Activated B cell treated with CpG ODN at 0.5 μM for 24 hours (primary cell): ENCODE results near the gene NEK9. TPM values are rescaled to one million over a fixed set of nuclear protein-coding genes. Genes with fewer than 3 reads are reported as not detected.

ENCODE experiments used
- ATAC-seq: fragments of 200-7000 bp; cut with Tn5 transposase; one replicate; pipeline ENCODE4 v1.10.0; 2021; ENCODE audit warnings: low read depth, mild to moderate bottlenecking, moderate library complexity
- CTCF ChIA-PET: fragments of 350-600 bp; sonication (Branson Sonifier 250); formaldehyde crosslinking; loops from one replicate; lab custom pipeline; 2021; ENCODE audit warnings: antibody characterized with exemption; lab: Charles Lee
- POLR2A ChIA-PET: fragments of 350-600 bp; sonication (Branson Sonifier 250); formaldehyde crosslinking; loops from one replicate; lab custom pipeline; 2021; ENCODE audit warnings: antibody characterized with exemption; lab: Charles Lee
- DNase-seq: peaks from one replicate; pipeline ENCODE4 v3.0.0; 2022
- H3K27ac Mint-ChIP-seq: one replicate; pipeline ENCODE4 v1.8.0; 2020; ENCODE audit warnings: mixed read lengths
- H3K27me3 Mint-ChIP-seq: one replicate; pipeline ENCODE4 v1.8.0; 2021; ENCODE audit warnings: mixed read lengths
- H3K36me3 Mint-ChIP-seq: one replicate; pipeline ENCODE4 v1.8.0; 2021; ENCODE audit warnings: low read depth, mixed read lengths
- H3K4me1 Mint-ChIP-seq: one replicate; pipeline ENCODE4 v1.8.0; 2021; ENCODE audit warnings: mixed read lengths
- H3K4me3 Mint-ChIP-seq: one replicate; pipeline ENCODE4 v1.8.0; 2020; ENCODE audit warnings: mild to moderate bottlenecking, mixed read lengths
- H3K9me3 Mint-ChIP-seq: one replicate; pipeline ENCODE4 v1.8.0; 2020; ENCODE audit warnings: mixed read lengths
- intact Hi-C: fragments of 100-400 bp; cut with micrococcal nuclease; formaldehyde crosslinking; loops from one replicate; pipeline ENCODE4 v1.15.1; 2024
- total RNA-seq: library from RNA; stranded (reverse); gene quantifications from 2 replicates; pipeline ENCODE4 v1.2.3, GENCODE V29; 2022
- TF ChIP-seq, protein P1 (sequence below): fragments of 200-600 bp; IDR thresholded peaks from one replicate; pipeline ENCODE4 v1.8.0; 2022; ENCODE audit warnings: antibody characterized with exemption, mild to moderate bottlenecking

NEK9 gene
- total RNA-seq, 1 donor from 2014 or later, result 97.7 TPM

DNA sequence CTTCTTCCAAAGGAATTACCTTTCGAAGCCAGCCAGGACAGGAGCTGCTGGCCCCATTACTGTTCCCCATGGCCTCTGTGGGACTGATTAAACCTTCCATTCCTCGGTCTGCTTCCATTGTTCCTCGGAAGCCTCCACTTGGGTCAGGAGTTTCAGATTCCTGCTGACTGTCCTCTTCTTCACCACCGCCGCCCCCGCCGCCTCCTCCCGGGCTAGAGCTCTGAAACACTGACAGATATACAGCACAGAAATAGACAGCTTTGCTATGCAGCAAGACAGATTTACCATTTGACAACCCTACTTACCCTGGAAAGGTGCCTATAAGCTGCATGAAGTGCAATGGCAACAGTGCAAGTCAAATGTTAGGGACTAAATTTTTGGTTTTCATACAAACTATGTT, 35.6 kb downstream of the NEK9 start:
- CTCF ChIA-PET, result interaction anchor here (1.0 to 5.7 kb wide), 2 partner anchors 185 to 231 kb away, joined by 3 to 111 read pairs; no protein-coding TSS in a partner anchor
- no peak overlapping the region for H3K27ac Mint-ChIP-seq

DNA sequence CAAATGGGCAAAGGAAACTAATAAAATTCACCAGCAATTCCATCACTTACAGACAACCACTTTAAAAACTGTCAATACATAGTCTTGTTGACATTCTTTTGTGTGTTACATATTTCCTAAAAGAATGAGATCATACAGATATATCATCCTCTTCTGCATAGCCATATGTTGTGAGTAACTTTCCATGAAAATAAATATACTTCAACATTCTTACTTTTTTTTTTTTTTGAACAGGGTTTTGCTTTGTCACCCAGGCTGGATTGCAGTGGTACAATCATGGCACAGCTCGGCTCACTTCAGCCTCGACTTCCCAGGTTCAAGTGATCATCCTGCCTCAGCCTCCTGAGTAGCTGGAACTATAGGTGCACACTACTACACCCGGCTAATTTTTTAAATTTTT, 36.5 kb downstream of the NEK9 start:
- ChIA-PET CTCF (interaction anchor here (1.0 to 5.7 kb wide), 2 partner anchors 184 to 230 kb away, joined by 3 to 111 read pairs; no protein-coding TSS in a partner anchor), POLR2A (no interaction called here)
- Mint-ChIP-seq H3K27me3 (no peaks in the 10 kb centered on the region), H3K4me1 (peaks cover 3% of the 10 kb centered on the region), H3K36me3 (peaks cover 74% of the 10 kb centered on the region), H3K9me3 (no peaks in the 10 kb centered on the region), H3K4me3 (no peak overlapping the region), H3K27ac (no peak overlapping the region)
- DNase-seq (no peak), ATAC-seq (no peak)
- intact Hi-C loops, result no loop called here
- TF ChIP-seq, protein P1, sequence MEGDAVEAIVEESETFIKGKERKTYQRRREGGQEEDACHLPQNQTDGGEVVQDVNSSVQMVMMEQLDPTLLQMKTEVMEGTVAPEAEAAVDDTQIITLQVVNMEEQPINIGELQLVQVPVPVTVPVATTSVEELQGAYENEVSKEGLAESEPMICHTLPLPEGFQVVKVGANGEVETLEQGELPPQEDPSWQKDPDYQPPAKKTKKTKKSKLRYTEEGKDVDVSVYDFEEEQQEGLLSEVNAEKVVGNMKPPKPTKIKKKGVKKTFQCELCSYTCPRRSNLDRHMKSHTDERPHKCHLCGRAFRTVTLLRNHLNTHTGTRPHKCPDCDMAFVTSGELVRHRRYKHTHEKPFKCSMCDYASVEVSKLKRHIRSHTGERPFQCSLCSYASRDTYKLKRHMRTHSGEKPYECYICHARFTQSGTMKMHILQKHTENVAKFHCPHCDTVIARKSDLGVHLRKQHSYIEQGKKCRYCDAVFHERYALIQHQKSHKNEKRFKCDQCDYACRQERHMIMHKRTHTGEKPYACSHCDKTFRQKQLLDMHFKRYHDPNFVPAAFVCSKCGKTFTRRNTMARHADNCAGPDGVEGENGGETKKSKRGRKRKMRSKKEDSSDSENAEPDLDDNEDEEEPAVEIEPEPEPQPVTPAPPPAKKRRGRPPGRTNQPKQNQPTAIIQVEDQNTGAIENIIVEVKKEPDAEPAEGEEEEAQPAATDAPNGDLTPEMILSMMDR, result no peak

More for the DNA sequence above, 35.6 kb downstream of the NEK9 start:
- DNase-seq (no peak), ATAC-seq (no peak)
- no peak overlapping the region for H3K4me3 Mint-ChIP-seq
- H3K9me3 Mint-ChIP-seq, result no peaks in the 10 kb centered on the region
- intact Hi-C loops, result no loop called here
- no peaks in the 10 kb centered on the region for H3K27me3 Mint-ChIP-seq
- POLR2A ChIA-PET, result no interaction called here
- peaks cover 75% of the 10 kb centered on the region for H3K36me3 Mint-ChIP-seq
- TF ChIP-seq, protein P1, result no peak
- peaks cover 9% of the 10 kb centered on the region for H3K4me1 Mint-ChIP-seq

DNA sequence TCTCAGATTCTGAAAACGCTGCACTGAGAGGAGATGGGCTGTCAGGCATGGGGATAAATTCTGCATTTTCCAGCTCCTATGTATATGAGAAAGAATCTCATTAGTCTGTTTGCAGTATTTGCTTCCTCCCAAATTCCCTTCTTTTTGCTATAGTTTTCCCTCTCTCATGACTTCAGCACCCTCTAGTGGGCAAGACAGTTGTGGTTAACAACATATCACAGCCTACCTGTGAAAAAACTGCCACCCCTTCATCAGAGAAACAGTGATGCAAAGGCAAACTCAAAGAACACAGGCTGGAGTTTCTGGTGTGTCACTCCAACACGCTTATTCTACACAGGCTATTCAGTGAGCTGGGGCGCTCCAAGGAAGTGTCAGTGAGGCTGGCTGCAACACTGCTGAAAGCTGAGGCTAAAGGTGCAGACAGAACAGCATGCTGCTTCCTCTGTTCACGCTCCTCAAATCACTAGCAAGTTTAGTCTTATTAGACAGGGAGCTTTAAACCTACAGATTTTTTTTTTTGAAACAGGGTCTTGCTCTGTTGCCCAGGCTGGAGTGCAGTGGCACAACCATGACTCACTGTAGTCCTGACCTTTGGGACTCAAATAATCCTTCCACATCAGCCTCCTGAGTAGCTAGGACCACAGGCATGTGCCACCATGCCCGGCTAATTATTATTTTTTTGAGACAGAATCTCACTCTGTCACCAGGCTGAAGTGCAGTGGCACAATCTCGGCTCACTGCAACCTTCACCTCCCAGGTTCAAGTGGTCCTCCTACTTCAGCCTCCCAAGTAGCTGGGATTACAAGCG, 38.1 kb downstream of the NEK9 start:
- H3K9me3 Mint-ChIP-seq, result no peaks in the 10 kb centered on the region
- H3K4me3 Mint-ChIP-seq, result no peak overlapping the region
- ChIA-PET CTCF (interaction anchor here (0.7 to 5.7 kb wide), 30 partner anchors 10 to 480 kb away, joined by 3 to 111 read pairs (median 4); partner anchors contain the start of genes MLH3 and RPS6KL1), POLR2A (interaction anchor here (0.6 to 0.7 kb wide), 3 partner anchors 228 to 256 kb away, joined by 3 to 4 read pairs (median 3); no protein-coding TSS in a partner anchor)
- intact Hi-C loops, result loop anchor here (1.0 kb wide), 5 partner anchors 142 to 479 kb away; no protein-coding TSS in a partner anchor
- DNase-seq (no peak), ATAC-seq (peak; percentile 37)
- peaks cover 75% of the 10 kb centered on the region for H3K36me3 Mint-ChIP-seq
- no peaks in the 10 kb centered on the region for H3K4me1 Mint-ChIP-seq
- H3K27me3 Mint-ChIP-seq, result no peaks in the 10 kb centered on the region
- H3K27ac Mint-ChIP-seq, result no peak overlapping the region
- TF ChIP-seq, protein P1, result peak; percentile 72

DNA sequence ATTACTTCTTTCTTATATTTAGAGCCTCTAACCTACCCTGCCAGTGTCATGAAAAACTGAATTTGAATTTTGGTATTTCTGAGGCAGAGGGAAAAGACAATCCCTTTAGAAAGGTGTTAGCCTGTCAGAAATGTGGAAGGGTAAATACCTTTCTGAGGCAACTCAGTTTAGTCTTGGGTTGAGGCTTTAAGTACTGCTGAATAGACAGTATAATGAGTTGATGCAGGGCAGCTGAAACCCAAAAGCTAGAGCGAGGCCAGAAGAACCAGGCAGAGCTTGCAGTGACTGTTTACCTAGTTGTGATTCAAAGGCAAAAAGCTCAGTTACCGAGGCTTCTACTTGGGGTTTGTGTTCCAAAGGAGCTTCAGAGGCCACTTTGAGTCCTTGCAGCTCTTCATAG, 38.7 kb downstream of the NEK9 start:
- Mint-ChIP-seq H3K4me3 (no peak overlapping the region), H3K27ac (no peak overlapping the region), H3K9me3 (no peaks in the 10 kb centered on the region), H3K27me3 (no peaks in the 10 kb centered on the region), H3K36me3 (peaks cover 79% of the 10 kb centered on the region), H3K4me1 (no peaks in the 10 kb centered on the region)
- POLR2A ChIA-PET, result interaction anchor here (0.6 to 0.7 kb wide), 2 partner anchors 227 to 229 kb away, joined by 3 read pairs; no protein-coding TSS in a partner anchor
- intact Hi-C loops, result loop anchor here (1.0 kb wide), 5 partner anchors 142 to 479 kb away; no protein-coding TSS in a partner anchor
- CTCF ChIA-PET, result interaction anchor here (0.7 to 5.7 kb wide), 26 partner anchors 10 to 479 kb away, joined by 3 to 111 read pairs (median 4); partner anchors contain the start of genes MLH3 and RPS6KL1
- ATAC-seq (no peak), DNase-seq (no peak)
- TF ChIP-seq, protein P1, result no peak

DNA sequence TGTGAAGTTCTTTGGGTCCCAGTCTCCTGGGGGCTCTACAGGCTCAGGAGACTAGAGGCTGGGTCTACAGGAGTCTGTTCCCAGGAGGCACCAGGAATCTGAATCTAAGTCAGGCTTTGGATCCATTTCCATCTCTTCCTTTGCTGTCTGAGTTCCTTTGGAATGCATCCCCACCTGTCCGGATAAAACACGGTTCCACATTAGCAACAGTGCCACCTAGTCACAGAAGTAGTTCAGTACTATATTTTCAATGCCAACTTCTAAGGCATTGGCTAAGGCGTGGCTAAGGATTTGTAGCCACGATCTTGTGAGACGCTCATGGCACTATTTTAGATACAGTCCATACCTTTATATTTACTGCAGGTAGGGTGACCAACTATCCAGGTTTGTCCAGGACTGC, 42.3 kb downstream of the NEK9 start:
- POLR2A ChIA-PET, result no interaction called here
- H3K9me3 Mint-ChIP-seq, result no peaks in the 10 kb centered on the region
- H3K27ac Mint-ChIP-seq, result no peak overlapping the region

More for the DNA sequence above, 42.3 kb downstream of the NEK9 start:
- no peak for ATAC-seq
- CTCF ChIA-PET, result no interaction called here
- TF ChIP-seq, protein P1, result no peak
- no peaks in the 10 kb centered on the region for H3K4me1 Mint-ChIP-seq
- intact Hi-C loops, result no loop called here
- peaks cover 75% of the 10 kb centered on the region for H3K36me3 Mint-ChIP-seq
- no peak for DNase-seq
- H3K4me3 Mint-ChIP-seq, result no peak overlapping the region
- no peaks in the 10 kb centered on the region for H3K27me3 Mint-ChIP-seq
